ENCODE results near the gene HTR2C.
"Not testable (repeated sequence)": the region's sequence is repeated elsewhere in the genome, so short reads cannot be mapped to it uniquely, and the experiment has no call there.

HTR2C gene

DNA sequence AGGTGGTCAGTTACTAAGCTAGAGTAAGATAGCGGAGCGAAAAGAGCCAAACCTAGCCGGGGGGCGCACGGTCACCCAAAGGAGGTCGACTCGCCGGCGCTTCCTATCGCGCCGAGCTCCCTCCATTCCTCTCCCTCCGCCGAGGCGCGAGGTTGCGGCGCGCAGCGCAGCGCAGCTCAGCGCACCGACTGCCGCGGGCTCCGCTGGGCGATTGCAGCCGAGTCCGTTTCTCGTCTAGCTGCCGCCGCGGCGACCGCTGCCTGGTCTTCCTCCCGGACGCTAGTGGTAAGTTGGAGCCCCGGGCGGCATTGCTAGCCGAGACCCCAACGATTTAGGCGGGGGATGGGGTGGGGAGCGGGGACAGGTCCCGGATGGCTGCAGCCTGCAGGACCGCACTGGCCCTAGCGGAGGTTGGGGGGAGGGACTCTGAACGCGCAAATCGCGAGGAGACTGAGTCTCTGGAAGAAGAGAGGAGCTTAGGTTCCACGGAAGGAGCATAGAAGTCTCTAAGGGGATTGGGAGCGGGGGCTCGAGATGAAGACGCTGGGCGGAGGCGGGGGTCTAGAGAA is 573 bp downstream of the HTR2C start:
- intact Hi-C loops (cut with DNase I; ENCODE audit: low total_unique reads): no loop called here
- Histone ChIP-seq H3K36me3 (no peaks in the 10 kb centered on the region), H3K9me3 (peaks cover 0 to 6% (median 0%) of the 10 kb centered on the region in 3 donors), H3K27me3 (peaks cover 3 to 38% of the 10 kb centered on the region in 2 donors), H3K4me1 (peaks cover 0 to 27% (median 16%) of the 10 kb centered on the region in 4 donors), H3K27ac (no peak overlapping the region), H3K4me3 (peak overlapping the region in 1 of 2 donors; percentile 30)
- no peak for TF ChIP-seq CTCF (IDR thresholded peaks at IDR 0.05)
- DNase-seq: no peak

DNA sequence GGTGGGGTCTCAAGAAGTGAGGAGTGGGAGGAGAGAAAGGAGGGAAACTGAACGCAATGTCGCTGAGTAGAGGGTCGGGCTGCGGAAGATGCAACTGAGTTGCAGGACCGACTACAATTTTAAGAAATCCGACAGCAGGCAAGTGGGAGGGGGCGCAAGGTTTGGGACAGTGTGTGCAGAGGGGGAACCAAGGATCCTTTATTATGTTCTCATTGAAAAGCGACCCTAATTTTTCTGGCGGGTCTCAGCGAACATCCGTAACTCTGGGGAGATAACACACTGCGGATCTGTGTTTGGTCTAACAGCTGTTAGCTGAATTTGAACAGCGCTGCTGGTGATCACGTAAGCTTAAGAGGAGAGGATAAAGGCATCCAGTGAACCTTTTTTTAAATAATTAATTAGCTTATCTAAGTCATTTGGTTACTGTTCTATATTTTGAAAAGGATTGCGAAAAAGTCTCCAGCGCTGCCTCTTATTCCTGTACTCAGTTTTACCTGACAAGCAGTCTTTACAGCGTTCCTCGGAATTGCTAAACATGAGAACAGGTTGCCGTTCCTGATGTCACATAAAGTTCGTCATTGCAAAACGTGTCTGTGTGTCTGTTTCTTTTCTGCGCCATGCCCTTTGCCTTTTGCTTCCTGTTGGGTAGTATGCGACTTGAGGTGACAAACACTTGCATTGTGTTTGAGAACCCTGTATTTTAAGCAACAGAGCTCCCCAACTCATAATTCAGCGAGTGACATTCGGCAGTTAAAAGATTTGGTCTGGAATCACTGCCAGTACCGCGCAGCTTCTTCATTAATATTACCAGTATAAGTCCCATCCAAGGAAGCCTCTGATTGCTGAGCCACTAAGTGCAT is 1.3 kb downstream of the HTR2C start:
- peaks cover 3 to 38% of the 10 kb centered on the region in 2 donors for H3K27me3 ChIP-seq
- TF ChIP-seq CTCF (IDR thresholded peaks at IDR 0.05): no peak
- H3K4me1 ChIP-seq: peaks cover 0 to 27% (median 16%) of the 10 kb centered on the region in 4 donors
- intact Hi-C loops (cut with DNase I; ENCODE audit: low total_unique reads): no loop called here
- H3K27ac ChIP-seq: no peak overlapping the region
- peaks cover 0 to 6% (median 0%) of the 10 kb centered on the region in 3 donors for H3K9me3 ChIP-seq
- H3K4me3 ChIP-seq: no peak overlapping the region
- no peaks in the 10 kb centered on the region for H3K36me3 ChIP-seq
- DNase-seq: no peak

DNA sequence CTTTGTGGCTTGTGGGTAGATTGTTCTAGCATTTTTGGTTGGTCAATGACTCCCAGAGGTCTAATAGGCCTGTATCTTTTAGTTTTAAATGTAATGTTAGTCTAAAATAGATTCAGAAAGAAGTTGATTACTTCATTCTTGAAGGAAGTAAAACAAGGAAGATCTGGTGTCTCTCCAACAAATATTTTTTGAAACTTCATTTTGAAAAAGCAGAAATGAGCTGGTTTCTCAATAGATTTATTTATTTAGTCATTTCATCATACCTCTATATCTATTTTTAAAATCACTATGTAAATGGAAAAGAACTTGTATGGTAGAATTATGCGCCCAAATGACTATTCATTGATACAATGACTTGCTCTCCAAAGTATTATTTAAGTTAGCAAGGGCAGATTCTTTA is 7.2 kb downstream of the HTR2C start:
- no peak overlapping the region for H3K4me3 ChIP-seq
- no peaks in the 10 kb centered on the region for H3K4me1 ChIP-seq
- intact Hi-C loops (cut with DNase I; ENCODE audit: low total_unique reads): no loop called here
- no peaks in the 10 kb centered on the region for H3K36me3 ChIP-seq
- no peak for TF ChIP-seq CTCF (IDR thresholded peaks at IDR 0.05)
- no peak for DNase-seq
- no peak overlapping the region for H3K27ac ChIP-seq
- H3K9me3 ChIP-seq: no peaks in the 10 kb centered on the region
- H3K27me3 ChIP-seq: no peaks in the 10 kb centered on the region

GRCh38 chrX:114599305-114599704 is 15.4 kb downstream of the HTR2C start:
- Histone ChIP-seq H3K36me3 (no peaks in the 10 kb centered on the region), H3K27ac (no peak overlapping the region), H3K27me3 (no peaks in the 10 kb centered on the region), H3K4me3 (no peak overlapping the region), H3K9me3 (no peaks in the 10 kb centered on the region), H3K4me1 (no peaks in the 10 kb centered on the region)
- TF ChIP-seq CTCF (IDR thresholded peaks at IDR 0.05): no peak
- DNase-seq: no peak
- intact Hi-C loops (cut with DNase I; ENCODE audit: low total_unique reads): no loop called here

DNA sequence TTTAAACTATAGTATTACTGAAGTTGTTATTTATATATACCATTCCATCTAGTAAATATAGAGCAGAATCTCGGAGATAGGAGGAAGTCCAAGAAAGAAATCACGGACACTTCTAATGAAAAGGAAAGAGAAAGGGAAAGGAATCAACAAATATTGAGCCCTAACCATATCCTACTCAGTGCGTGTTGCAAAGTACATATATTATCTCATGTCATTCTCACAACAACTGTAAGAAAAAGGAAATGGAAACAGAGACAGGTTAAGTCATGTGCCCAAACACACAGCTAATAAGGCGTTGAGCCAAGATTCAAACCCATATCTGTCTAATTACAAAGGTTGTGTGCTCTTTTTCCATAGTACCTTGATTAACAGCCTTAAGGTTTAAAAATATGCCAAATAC is 16.0 kb downstream of the HTR2C start:
- intact Hi-C loops (cut with DNase I; ENCODE audit: low total_unique reads): no loop called here
- Histone ChIP-seq H3K4me1 (no peaks in the 10 kb centered on the region), H3K27ac (no peak overlapping the region), H3K4me3 (no peak overlapping the region), H3K9me3 (no peaks in the 10 kb centered on the region), H3K36me3 (no peaks in the 10 kb centered on the region), H3K27me3 (no peaks in the 10 kb centered on the region)
- no peak for DNase-seq
- TF ChIP-seq CTCF (IDR thresholded peaks at IDR 0.05): no peak

DNA sequence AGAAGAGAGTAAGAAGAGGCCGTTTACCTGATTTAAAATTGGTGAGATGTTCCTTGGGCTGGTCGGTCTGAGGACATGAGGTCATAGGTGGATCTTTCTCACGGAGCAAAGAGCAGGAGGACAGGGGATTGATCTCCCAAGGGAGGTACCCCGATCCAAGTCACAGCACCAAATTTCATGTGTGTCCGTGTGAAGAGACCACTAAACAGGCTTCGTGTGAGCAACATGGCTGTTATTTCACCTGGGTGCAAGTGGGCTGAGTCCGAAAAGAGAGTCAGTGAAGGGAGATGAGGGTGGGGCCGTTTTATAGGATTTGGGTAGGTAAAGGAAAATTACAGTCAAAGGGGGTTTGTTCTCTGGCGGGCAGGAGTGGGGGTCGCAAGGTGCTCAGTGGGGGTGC is 22.7 kb downstream of the HTR2C start:
- DNase-seq: not testable (repeated sequence)

More for the DNA sequence above, 22.7 kb downstream of the HTR2C start:
- H3K27me3 ChIP-seq; H3K4me3 ChIP-seq; intact Hi-C loops (cut with DNase I; ENCODE audit: low total_unique reads); H3K27ac ChIP-seq; H3K9me3 ChIP-seq; H3K36me3 ChIP-seq; H3K4me1 ChIP-seq: not testable (repeated sequence)

Measured in tibial artery (tissue), 4 donors.